Hepatocyte (in vitro differentiated cells): ENCODE measurements around the gene CNTNAP3.
"Not testable (repeated sequence)": the region's sequence is repeated elsewhere in the genome, so short reads cannot be mapped to it uniquely, and the experiment has no call there.

ENCODE experiments used
- EZH2 ChIP-seq: fragments of 200-600 bp; sonication (generic); IDR thresholded peaks from 2 replicates; pipeline ENCODE4 v1.6.1; 2016; ENCODE audit warnings: antibody characterized with exemption, mild to moderate bottlenecking, borderline replicate concordance
- EZH2phosphoT487 ChIP-seq: fragments of 200-600 bp; sonication (generic); IDR thresholded peaks from one replicate; pipeline ENCODE4 v1.6.1; 2018; ENCODE audit warnings: antibody characterized with exemption, mild to moderate bottlenecking, low read depth, moderate library complexity; ENCODE audit not compliant: unreplicated experiment, severe bottlenecking
- TF ChIP-seq, protein P1 (sequence below): fragments of 200-600 bp; sonication (generic); IDR thresholded peaks from 2 replicates; pipeline ENCODE4 v1.5.1; 2016; ENCODE audit warnings: antibody characterized with exemption, mild to moderate bottlenecking; ENCODE audit not compliant: poor library complexity

- TF ChIP-seq, protein P1, sequence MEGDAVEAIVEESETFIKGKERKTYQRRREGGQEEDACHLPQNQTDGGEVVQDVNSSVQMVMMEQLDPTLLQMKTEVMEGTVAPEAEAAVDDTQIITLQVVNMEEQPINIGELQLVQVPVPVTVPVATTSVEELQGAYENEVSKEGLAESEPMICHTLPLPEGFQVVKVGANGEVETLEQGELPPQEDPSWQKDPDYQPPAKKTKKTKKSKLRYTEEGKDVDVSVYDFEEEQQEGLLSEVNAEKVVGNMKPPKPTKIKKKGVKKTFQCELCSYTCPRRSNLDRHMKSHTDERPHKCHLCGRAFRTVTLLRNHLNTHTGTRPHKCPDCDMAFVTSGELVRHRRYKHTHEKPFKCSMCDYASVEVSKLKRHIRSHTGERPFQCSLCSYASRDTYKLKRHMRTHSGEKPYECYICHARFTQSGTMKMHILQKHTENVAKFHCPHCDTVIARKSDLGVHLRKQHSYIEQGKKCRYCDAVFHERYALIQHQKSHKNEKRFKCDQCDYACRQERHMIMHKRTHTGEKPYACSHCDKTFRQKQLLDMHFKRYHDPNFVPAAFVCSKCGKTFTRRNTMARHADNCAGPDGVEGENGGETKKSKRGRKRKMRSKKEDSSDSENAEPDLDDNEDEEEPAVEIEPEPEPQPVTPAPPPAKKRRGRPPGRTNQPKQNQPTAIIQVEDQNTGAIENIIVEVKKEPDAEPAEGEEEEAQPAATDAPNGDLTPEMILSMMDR: not testable (repeated sequence)
- not testable (repeated sequence) for TF ChIP-seq EZH2, EZH2phosphoT487
These were observed 241.1 kb downstream of the CNTNAP3 start for GRCh38 chr9:39046833-39047232.
